DMS153 treated with DMSO at 0.1 percent for 48 hours (cell line): ENCODE data around the gene ZMIZ1.
"Not testable (repeated sequence)": the region's sequence is repeated elsewhere in the genome, so short reads cannot be mapped to it uniquely, and the experiment has no call there.

Experiments used
- DNase-seq: peaks from one replicate; lab custom pipeline; 2025; ENCODE audit not compliant: unreplicated experiment; lab: John Stamatoyannopoulos, UW

The ZMIZ1 gene

DNA sequence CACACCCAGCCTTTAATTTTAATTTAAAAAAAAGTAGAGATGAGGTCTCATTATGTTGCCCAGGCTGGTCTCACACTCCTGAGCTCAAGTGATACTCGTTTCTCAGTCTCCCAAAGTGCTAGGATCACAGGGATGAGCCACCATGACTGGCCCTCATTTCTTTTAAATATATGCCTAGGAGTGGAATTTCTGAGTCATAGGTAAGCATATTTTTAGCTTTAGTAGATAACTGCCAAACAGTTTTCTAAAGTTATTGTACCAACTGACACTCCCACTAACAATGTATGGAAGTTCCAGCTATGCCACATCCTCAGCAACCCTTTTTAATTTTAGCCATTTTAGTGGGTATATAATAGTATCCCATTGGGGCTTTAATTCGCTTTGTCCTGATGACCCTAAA lies 264.7 kb downstream of the ZMIZ1 start:
- no peak for DNase-seq

DNA sequence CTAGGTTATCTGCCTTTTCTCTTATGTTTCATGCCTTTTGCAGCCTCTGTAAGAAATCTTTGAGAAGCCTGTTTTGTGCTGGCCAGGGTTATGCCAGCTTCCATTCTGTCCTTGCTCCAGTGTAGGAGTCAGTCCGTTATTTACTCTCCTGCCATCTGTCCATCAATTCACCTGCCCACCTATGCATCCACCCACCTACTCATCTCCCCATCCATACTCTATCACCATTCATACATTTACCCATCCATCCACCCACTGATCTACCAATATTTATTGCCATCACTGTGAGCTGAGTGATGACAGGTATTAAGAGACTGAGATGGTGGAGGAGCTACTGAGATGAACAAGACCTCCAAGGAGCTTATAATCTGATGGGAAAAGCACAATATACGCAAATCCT lies 265.8 kb downstream of the ZMIZ1 start:
- DNase-seq = no peak

DNA sequence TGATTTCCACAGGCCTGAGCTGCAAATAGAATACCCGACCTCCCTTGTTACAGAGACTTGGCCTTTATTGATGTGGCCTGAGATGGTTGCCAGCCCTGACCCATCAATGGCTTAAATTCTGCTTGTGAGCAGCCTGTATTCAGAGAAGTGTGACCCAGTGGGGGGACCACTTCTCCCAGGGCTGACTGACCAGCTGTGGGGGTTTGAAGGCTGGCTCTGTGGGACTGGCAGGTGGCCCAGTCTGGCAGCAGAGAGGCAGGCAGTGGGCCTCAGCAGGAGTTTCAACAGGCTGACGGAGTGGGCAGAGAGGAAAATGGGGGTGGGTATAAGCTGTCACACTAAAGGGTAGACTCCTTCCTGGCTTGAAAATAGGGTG lies 266.3 kb downstream of the ZMIZ1 start:
- DNase-seq = no peak

DNA sequence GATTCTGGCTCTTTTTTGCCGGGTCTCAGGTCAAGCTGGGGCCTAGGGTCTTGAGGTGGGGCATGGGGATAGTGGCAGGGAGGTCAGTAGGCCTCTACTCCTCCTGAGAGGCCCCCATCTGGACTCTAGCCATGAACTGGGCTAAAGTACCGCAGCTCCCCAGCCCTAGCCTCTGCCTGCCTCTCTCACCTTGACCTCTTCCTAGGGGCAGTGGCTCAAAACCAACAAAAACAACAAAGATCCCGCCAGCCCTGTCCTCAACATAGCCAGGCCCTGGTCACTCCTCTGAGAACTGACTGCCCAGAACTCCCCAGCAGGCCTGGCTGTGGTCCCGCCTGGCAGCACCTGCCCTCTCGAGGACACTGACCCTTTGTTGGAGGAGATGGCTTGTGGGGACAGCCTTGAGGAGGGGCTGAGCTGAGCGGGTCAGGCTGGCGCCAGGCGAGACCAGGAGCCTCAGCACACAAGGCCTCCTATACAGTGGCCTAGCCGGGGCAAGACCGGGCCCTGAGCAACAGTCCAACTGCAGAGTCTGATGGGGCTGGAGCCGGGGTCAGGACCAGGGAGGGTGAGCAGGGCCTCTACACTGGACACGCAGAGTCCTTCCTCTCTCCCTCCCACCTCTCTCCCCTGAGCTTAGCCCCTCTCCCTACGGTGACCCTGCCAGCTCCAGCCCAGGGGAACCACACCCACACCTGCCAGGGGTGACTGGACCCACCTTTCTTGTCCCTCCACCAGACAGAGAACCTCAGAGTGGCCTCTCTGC lies 266.9 kb downstream of the ZMIZ1 start:
- DNase-seq = no peak

DNA sequence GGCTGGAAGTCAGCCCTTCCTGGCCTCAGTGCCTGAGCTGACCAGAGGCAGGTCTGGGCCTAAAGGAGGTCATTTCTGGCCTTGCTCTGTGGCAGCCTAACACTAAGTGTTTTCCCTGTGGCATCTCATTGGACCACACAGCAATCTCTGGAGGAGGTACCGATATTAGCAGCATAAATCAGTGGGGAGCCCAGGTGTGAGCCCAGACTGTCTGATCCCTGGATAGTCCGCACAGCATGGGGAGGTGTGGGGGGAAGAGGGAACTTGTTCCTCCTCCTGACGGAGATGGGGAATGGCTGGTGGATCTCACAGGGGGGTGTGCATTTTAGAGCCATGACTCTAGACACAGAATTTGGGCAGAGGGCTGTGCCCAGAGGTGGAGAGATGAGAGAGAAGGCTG lies 267.5 kb downstream of the ZMIZ1 start:
- DNase-seq = no peak

DNA sequence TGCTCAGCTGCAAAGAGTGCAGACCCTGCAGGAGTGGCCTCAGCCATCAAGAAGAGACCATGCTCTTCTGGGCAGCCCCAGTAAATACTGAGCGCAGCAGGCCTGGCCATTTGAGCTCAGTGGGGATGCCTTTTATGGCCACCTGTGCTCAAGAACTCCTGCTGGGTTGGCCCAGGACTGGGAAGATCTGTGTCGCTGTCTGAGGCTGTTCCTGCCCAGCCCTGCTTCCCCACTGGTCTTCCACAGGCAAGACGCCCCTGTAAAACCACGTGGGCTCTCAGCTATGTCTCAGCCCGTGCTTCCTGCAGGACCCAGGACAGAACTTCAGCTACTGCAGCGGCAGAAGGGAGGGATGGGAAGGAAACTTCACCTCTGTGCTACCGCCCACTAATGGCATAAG lies 268.0 kb downstream of the ZMIZ1 start:
- no peak for DNase-seq

DNA sequence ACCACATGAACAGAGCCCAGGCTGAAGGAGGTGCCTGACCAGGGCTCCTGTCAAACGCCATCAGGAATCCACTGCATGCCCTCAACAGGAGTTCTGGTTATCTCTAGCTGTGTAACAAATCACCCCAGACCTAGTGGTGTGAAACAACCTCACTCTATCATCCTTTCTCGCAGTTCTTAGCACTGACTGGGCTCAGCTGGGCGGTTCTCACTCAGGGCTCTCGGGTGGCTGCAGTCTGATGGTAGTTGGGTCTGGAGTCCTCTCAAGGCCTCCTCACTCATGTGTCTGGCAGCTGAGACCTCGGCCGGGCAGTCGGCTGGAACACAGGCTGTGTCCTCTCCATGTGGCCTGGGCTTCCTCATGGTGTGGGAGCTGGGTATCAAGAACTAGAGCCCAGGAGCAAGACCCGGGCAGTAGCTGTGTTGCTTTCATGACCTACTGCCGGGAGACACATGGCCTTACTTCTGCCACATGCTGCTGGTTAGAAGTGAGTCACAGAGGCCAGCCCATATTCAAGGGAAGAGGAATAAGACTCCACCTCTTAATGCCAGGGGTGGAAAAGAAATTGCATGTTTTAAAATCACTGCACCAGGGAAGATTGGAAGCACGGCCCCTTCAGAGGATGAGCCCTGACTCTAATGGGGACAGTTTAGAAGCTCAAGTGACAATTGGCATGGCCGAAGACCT lies 269.2 kb downstream of the ZMIZ1 start:
- not testable (repeated sequence) for DNase-seq

DNA sequence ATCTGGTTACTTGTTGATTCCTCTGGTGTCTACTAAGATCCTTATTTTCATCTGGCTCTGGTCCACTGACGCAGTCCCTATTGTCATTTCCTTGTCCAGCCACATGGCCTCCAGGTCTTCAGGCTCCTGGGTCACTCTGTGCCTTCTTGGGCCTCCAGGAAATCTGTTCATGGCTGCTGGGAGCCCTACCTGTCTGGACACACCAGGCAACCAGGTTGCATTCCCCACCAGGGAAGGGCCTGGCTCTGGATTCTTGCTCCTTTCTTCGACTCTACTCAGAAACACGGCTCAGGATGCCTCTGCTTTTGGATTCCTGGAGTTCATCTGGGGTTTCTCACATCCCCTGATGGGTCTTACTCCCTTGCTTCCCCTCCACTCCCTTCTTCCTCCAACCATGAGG lies 270.5 kb downstream of the ZMIZ1 start:
- DNase-seq = no peak

DNA sequence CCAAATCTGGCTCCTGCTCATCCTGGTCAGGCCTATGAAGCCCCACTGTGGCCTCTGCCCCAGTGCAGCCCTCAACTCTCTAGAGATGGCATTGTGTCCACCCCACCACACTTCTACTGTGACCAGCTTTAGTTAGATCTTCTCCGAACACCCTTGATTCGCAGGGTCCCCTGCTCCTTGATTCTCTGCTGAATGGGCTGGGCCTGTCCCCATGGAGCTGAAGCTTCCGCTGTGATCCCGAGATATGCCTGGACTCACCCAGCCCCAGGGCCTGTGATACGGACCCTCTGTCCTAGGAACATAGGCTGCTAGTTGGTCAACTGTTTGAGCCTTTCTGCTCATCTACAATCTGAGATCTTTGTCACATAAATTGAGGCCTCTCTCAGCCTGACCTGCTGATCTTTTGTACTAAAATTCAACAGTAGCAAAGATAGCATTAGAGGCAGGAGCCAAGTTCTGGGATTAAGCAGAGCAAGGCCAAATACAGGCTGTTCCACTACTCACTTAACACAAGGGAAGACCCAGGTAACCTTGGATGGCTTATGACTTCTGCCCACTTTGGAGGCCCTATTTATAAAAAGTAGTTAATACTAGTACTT lies 272.0 kb downstream of the ZMIZ1 start:
- DNase-seq = no peak

DNA sequence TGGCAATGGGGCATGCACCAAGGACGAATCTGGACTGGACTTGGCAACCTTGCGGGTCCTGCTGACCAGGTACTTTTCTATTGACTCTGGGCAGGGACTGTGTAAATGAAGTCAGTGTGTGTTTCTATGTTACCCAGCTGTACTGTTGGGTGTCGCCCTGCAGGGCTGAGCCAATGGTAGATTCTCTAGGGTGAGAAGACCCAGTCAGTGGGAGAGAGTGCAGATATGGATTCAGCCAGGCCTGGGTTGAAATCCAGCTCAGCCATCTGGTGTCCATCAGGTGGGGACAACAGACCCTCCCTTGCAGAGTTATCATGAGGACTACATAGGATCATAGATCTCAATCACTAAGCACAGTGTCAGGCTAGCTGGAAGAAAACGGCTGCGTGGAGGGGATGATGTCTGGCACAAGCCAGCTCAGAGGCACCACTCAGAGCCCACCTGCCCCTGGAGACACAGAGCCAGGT lies 273.6 kb downstream of the ZMIZ1 start:
- no peak for DNase-seq

DNA sequence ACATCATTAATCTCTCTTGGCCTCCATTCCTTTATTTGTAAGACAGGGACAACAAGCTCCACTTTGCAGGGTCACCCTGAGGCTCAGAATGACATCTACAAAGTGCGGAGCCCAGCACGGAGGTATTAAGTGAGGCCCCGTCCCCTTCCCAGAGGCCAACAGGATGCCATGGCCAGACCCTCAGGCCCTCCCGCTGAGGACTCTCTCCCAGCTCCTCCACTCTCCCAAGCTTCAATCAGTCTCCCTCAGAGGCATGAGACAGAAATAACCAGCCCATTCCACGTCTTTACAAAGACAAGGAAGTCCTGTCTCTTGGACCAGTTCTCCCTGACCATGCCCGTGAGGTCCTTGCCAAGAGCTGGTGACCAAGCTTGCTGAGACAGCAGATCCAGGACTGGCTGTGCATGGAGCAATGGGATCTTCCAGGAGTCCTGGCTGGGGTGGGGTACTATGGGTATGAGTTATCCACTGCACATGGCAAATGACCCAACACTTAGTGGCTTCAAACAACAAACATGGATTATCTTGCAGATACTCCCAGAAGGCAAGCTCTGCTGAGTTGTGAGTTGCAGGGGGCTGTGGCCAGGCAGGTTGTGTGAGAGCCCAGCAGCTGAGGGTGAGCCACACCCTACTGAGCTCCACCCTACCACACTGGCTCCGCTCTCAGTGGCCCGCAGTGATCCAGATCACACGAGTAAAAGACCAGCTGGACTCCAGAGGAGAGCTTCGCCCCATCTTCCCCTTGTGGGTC lies 274.2 kb downstream of the ZMIZ1 start:
- no peak for DNase-seq

DNA sequence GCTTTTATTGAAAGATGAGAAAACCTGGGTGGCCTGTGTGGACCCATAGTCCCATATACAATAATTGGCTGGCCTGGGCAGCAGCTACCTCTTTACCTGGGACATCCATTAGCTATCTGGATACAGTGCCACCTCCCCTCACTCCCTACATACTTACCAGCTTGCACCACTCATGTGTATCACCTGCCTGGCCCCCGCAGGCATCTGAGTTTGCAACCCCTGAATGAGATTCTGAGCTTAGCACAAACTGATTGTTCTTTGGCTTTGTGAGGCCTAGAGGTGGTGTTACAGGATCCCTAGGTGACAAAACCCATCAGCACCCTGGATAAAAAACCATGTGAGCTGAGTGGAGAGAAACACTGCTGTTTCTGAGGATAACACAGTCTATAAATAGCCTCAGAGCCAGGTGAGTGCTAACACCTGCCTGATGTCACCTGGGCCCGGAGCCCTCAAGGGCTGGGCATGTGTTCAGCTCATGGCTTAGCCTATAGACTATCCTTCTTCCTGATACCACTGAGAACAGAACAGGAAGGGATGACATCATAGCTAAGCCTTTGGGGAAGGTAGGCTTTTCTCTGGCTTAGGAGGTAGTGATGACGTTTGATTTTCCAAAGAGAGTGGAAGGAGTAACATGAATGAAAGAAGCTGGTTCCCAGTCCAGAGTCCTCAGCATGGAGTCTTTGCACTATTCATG lies 275.9 kb downstream of the ZMIZ1 start:
- DNase-seq = peak; percentile 84

DNA sequence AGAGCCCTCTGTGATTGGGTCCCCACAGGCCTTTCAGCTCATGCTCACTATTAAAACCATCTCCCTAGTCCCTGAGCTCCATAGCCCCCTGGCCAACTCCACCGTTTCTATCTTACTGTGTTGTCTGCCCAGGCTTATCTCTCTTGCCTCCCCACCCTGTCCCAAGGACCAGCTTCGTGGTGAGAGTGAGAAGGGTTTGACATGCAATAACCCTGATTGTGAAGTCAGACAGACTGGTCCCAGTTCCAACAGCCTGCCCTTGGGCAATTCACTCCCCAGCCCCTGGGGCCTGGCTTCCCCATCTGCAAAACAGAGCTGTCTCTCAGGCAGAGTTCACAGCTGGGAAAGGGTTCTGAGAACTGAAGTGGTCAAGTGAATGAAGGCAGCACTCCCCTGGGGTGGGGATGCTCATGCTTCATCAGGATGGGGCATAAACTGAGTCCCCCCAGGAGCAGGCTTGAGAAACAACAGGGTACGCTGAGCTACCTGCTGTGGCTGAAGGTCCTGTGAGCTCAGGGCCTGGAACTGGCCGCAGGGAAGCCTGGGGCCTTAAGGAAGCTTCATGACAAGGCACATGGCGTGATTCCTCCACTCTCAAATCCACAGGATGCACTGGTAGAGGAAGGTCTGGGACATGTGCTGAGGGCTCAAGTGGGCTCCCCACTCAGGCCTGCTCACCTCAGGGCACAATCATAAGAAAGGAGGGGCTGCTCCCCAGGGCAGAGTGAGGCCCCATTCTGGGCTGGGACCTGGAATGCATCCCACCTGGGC lies 276.7 kb downstream of the ZMIZ1 start:
- no peak for DNase-seq

DNA sequence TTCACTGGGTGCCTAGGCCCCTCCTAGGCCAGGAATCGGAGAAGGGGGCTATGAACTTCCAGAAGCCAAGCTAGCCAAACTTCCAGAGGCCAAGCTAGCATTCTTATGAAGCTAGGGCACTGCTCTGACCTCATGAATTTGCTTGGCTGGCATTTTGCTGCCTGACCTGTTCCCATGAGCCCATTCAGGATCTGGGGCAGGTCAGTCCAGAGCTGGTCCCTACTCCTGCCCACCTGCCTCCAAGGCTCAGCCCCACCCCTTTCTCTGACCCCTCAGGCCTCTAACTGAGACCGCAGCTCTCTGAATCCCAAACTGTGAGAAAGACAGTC lies 277.2 kb downstream of the ZMIZ1 start:
- no peak for DNase-seq

DNA sequence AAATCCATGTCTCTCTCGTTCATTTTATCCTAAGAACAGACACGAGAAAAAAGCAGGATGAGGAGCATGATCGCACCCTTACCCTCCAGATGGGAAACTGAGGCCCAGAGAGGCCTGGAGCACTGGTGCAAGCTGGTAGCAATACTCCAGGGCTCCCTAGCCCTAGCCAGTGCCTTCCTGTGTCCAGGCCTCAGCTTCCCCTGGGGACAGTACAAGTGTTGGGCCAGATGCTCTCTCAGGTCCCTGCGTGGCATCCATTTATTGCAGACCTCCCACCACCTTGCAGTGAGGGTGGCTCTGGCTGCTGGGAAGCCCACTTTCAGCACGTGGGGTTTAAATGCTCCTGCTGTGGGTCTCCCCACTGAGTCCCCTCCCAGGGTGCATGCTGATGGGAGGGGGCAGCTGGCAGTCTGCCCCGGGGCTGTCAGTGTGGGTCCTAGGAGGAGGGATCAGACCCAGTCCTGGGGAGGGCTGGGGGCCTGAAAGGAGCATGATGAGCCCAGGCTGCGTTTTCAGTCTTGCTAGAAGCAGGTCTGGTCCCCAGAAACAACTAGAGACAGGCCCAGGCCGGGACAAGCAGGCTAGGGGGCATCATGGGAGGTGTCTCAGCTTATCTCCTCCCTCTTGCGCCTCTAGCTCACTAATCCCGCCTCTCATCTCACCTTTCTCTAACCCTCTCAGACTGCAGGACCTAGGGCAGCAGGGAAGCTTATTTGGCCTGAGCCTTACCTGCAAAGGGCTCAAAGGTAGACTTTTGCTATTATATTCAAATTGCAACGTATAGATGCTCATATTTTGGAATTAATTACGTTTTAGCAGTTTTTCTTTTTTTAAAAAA lies 277.8 kb downstream of the ZMIZ1 start:
- no peak for DNase-seq

DNA sequence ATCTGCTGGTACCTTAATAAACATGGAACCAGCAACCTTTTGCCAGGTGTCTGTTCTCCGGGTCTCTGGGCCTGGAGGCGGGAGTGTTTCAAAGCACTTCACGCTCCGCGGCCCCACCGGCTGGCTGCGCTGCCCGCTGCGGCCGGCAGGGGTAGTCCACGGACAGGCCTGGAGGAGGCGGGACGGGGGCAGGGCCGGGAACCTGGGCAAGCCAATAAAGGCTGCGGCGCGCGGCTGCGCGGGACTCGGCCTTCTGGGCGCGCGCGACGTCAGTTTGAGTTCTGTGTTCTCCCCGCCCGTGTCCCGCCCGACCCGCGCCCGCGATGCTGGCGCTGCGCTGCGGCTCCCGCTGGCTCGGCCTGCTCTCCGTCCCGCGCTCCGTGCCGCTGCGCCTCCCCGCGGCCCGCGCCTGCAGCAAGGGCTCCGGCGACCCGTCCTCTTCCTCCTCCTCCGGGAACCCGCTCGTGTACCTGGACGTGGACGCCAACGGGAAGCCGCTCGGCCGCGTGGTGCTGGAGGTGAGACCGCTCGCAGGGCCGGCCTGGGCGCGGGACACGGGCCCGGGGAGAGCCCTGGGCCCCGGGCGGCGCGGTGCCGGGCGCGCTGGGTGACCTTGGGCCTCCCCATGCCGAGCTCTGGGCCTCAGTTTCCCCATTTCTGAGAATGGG lies 278.6 kb downstream of the ZMIZ1 start, which contains the start of gene PPIF:
Gene PPIF (plus strand): TSS at position 244 of the 668 bp plus-strand sequence. CDS start 80 bp downstream, at position 324.
- DNase-seq = peak; percentile 73

DNA sequence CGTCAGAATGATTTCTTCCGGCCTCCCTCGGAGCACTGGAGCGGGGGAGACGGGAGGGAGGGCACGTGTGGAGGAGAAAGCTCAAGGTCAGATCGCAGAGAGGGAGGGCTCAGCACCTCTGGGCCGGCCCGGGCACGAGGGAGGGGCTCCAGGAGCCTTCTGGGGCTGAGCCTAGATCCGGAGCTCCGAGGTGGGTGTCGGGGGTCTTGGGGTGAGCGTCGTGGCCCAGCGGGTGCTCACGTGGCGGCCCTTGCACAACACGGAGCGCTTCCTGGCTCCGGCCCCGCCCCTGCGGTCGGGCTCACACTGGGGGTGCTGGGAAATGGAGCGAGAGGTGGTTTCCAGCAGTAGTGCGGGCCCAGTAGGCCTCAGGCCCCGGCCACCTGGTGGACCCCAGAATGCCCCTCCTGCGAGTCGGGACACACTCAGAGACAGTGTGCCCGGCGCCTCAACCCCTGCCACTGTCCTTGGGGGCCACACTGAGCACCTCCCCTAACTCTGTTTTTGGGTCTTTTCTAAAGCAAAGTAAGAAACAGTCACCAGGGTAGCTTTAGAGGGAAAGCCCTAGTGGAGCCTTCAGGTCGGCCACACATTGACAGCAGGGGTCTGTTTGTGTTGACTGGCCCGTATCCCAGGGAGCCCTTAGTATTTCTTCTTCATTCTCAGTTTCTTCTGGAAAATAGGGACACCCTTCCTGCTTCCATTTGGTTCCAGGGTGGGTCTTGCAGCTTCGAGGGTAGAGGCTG lies 279.3 kb downstream of the ZMIZ1 start:
- no peak for DNase-seq

DNA sequence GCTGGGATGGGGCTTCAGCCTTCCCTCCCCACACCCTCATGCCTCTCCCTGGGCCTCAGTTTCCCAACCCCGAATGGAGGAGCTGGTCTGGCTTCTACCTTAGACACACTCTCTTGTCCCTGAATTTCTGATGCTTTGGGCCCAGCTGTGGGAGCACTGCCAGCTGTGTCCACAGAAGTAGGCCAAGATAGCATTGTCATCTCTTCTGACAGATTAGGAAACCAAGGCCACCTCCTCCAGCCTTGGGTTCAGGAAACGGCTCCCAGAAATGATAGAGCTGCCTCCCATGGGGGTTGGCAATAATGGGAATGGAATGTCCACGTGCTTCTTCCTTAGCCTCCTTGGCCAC lies 279.8 kb downstream of the ZMIZ1 start:
- DNase-seq = no peak
